Thyroid gland (tissue), 4 donors: ENCODE results near the gene NRDC.

ENCODE experiments used
- CTCF ChIP-seq, 6 experiments: fragments of 200-600 bp in 3 of 6; fragments of 450-650 bp in 3 of 6; sonication (generic) in 3 of 6; IDR thresholded peaks; one replicate each; pipeline ENCODE4 v1.5.1; 2016 to 2019; ENCODE audit warnings: antibody characterized with exemption in 6 of 6, mild to moderate bottlenecking in 2 of 6, inconsistent platforms in 1 of 6, moderate library complexity in 1 of 6
- POLR2A ChIP-seq, 2 donors: fragments of 450-650 bp; IDR thresholded peaks; one replicate each; pipeline ENCODE4 v1.6.1; 2017; ENCODE audit warnings: antibody characterized with exemption in 2 of 2, mild to moderate bottlenecking in 2 of 2, moderate library complexity in 1 of 2

- no peak for TF ChIP-seq CTCF (IDR thresholded peaks at IDR 0.05)
- no peak for TF ChIP-seq POLR2A (IDR thresholded peaks at IDR 0.05)
These were observed 18.8 kb downstream of the NRDC start for GRCh38 chr1:51859735-51860134.
